Muscle of back (tissue), 11 donors: Measurements from ENCODE around the gene MOB1B. TPM values are rescaled to one million over a fixed set of nuclear protein-coding genes. Genes with fewer than 3 reads are reported as not detected.
"Not testable (repeated sequence)": the region's sequence is repeated elsewhere in the genome, so short reads cannot be mapped to it uniquely, and the experiment has no call there.

Experiments
- DNase-seq, 3 donors: peaks; one replicate each; pipeline versions ENCODE4 v3.0.0 to v3.0.0-alpha.2; 2013
- polyA plus RNA-seq, 10 donors: library from polyadenylated mRNA; unstranded; fragments of 120-200 nt; gene quantifications; one replicate each; pipeline ENCODE4 v1.2.1, GENCODE V29; 2013; ENCODE audit not compliant: insufficient read length in 10 of 10

Gene MOB1B
- polyA plus RNA-seq, 10 donors = 23.0 to 45.9 (median 32.5) TPM

- not testable (repeated sequence) for DNase-seq
These were observed 102.9 kb downstream of the MOB1B start for GRCh38 chr4:71005025-71005424.

GRCh38 chr4:71006203-71006907, 104.2 kb downstream of the MOB1B start:
- DNase-seq = no peak

- DNase-seq = no peak
These were observed 106.0 kb downstream of the MOB1B start for GRCh38 chr4:71008196-71008595.

GRCh38 chr4:71009086-71009485, 106.9 kb downstream of the MOB1B start:
- peak in 1 of 3 donors; percentile 45 for DNase-seq

- peak; percentile 30 to 71 (median 48) for DNase-seq
These were observed 107.9 kb downstream of the MOB1B start for GRCh38 chr4:71009890-71010588.

GRCh38 chr4:71011451-71011850, 109.3 kb downstream of the MOB1B start:
- no peak for DNase-seq

GRCh38 chr4:71017391-71017790, 115.2 kb downstream of the MOB1B start:
- DNase-seq = not testable (repeated sequence)

- DNase-seq = no peak
These were observed 118.4 kb downstream of the MOB1B start for GRCh38 chr4:71020611-71021010.

- DNase-seq = no peak
These were observed 123.5 kb downstream of the MOB1B start for GRCh38 chr4:71025654-71026053.

- DNase-seq = peak; percentile 22 to 75 (median 28)
These were observed 123.9 kb downstream of the MOB1B start for GRCh38 chr4:71026086-71026485.

- no peak for DNase-seq
These were observed 125.4 kb downstream of the MOB1B start for GRCh38 chr4:71027611-71028010.

GRCh38 chr4:71029504-71029903, 127.3 kb downstream of the MOB1B start:
- DNase-seq = no peak

GRCh38 chr4:71032106-71032505, 129.9 kb downstream of the MOB1B start:
- DNase-seq = peak in 1 of 3 donors; percentile 69

Other genes with a start within 250 kb of the MOB1B start
- 1 to 10 TPM in 9 of 10 donors, under 1 TPM in 1; 0.92 to 2.4 (median 1.5) TPM for gene JCHAIN, start 235.9 kb upstream of the MOB1B start, polyA plus RNA-seq
- gene UTP3, start 213.8 kb upstream of the MOB1B start, polyA plus RNA-seq = 10 to 100 TPM; 19.9 to 28.7 (median 22.6) TPM
- gene RUFY3, start 180.4 kb upstream of the MOB1B start, polyA plus RNA-seq = 100 to 1,000 TPM in 4 of 10 donors, 10 to 100 TPM in 6; 41.9 to 119 (median 66.0) TPM
- gene GRSF1, start 62.5 kb upstream of the MOB1B start, polyA plus RNA-seq = 100 to 1,000 TPM; 127 to 193 (median 158) TPM
- gene DCK, start 91.3 kb downstream of the MOB1B start, polyA plus RNA-seq = 10 to 100 TPM; 17.9 to 31.8 (median 23.7) TPM